ENCODE measurements around the gene MYO1D.
A peak's percentile ranks its signal among the peaks of the same experiment; 100 is the strongest.
"Not testable (repeated sequence)": the region's sequence is repeated elsewhere in the genome, so short reads cannot be mapped to it uniquely, and the experiment has no call there.

Gene MYO1D

DNA sequence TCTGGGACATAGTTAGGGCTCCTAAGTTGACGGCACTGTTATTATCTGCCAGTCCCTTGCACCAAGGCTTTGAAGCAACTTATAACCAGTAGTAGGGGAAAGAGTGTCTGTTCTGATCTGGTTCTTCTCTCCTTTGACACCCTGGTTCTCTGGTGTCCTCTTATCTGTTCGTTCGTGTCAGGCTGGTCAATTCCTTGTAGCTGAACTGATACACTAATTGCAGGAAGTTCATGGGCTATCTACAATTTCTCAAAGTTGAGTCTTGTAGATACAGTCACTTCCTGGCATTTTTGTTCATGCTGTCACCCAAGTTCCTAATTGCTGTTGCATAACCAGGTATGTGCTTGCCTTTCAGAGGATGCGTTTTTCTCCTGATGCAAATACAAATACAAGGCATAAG, 17.3 kb upstream of the MYO1D start:
- peak; percentile 9 for DNase-seq (ENCODE audit: low spot score)

- DNase-seq (ENCODE audit: low spot score) = not testable (repeated sequence)
Observed at GRCh38 chr17:32887410-32887809, 10.5 kb upstream of the MYO1D start.

GRCh38 chr17:32886951-32887350, 10.0 kb upstream of the MYO1D start:
- not testable (repeated sequence) for DNase-seq (ENCODE audit: low spot score)

- no peak for DNase-seq (ENCODE audit: low spot score)
Observed at GRCh38 chr17:32882734-32883133, 5.8 kb upstream of the MYO1D start.

- DNase-seq (ENCODE audit: low spot score) = no peak
Observed at GRCh38 chr17:32882029-32882428, 5.1 kb upstream of the MYO1D start.

DNA sequence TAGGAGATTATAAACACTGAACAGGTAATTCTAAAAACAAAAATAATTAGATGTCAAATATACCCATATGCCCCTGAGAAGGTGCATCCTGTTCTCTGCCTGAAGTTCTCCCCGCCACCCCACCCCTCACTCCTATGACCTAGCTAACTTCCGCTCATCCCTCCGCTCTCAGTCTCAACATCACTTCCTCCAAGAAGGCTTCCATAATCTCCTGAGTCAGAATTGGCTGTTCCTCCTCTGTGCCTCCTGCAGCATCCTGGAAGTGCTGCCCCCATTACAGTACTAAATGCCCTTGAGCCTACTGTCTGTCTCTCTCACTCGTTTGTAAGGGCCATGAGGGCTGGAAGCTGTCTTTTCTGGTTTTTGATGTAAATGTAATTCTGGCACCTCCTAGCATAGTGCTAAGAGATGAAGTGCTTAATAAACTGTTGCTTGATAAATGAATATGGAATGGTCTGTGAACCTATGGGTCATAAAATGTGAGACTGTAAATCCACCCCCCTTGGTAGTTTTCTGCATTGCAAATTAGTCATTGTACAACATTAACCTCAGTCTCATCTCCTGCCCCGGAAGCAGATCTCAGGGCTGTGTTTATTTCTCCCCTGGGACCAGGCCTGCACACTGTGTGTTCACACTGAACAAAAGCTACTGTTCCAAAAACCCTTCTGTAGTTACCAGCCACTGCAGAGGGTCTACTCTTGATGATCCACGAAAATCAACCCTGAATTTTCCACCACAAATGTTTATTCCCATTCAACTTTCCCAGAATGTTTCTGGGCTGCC, 3.9 kb upstream of the MYO1D start:
- no peak for DNase-seq (ENCODE audit: low spot score)

- DNase-seq (ENCODE audit: low spot score) = no peak
Observed at GRCh38 chr17:32879134-32879533, 2.2 kb upstream of the MYO1D start.

GRCh38 chr17:32878211-32878610, 1.3 kb upstream of the MYO1D start:
- DNase-seq (ENCODE audit: low spot score) = no peak

- DNase-seq (ENCODE audit: low spot score) = peak; percentile 97
Observed at GRCh38 chr17:32877164-32877764, 340 bp upstream of the MYO1D start.

DNA sequence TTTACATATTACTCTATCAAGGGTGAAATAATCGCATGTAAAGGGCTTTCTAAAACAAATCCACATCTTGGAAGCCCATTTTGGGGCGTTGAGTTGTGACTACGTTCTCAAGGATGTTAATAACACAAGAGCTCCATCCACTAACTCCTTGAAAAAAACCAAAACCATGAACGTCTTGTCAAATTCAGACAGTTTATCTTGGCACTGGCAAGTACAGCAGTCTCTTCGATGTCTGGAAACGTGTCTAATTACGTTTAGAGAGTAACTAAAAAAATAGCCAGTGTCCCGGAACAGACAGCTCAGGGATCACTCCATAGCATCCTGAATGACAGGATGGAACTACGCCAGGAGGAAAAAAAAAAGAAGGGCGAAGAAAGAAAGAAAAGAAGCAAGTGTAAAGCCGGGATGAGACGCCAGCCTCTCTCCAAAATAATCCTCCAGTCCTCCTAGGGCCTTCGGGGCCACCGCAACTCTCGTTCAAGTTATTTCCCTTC, 954 bp downstream of the MYO1D start:
- no peak for DNase-seq (ENCODE audit: low spot score)

- DNase-seq (ENCODE audit: low spot score) = no peak
Observed at GRCh38 chr17:32875230-32875917, 1.6 kb downstream of the MYO1D start.

GRCh38 chr17:32873114-32873513, 3.8 kb downstream of the MYO1D start:
- no peak for DNase-seq (ENCODE audit: low spot score)

DNA sequence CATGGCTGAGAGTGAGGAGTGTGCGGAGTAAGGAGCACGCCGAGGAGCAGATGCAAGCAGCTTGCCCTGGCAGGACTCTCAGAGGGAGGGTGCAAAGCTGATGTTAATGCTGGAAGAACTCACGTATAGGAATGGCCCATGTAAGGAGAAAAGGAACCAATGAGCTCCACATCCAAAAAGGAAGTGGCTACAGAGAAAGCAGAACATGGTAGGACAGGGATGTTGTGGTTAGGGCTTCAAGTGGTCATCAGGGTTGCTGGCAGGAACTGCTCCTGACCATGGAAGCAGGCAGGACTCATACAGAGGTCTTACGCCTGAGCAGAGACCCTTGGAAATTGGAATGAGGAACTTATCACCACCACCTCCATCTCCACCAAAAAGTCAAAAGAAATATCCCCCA, 5.2 kb downstream of the MYO1D start:
- DNase-seq (ENCODE audit: low spot score) = no peak

DNA sequence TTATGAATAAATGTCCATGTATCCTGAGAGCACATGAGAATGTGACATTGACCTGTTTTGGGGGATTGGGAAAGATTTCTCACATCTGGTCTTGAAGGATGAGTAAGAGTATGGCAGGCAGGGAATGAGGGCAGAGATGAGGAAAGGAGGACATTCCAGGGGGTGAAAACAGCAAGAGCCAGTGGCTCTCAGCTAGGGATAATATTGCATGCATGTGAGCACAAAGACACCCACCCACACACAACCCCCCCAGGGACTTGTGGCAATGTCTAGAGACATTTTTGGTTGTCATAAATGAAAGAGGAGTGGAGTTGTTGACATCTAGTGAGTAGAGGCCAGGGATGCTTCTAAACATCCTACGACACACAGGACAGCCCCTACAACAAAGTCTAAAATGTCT, 6.0 kb downstream of the MYO1D start:
- no peak for DNase-seq (ENCODE audit: low spot score)

GRCh38 chr17:32870027-32870670, 6.8 kb downstream of the MYO1D start:
- no peak for DNase-seq (ENCODE audit: low spot score)

DNA sequence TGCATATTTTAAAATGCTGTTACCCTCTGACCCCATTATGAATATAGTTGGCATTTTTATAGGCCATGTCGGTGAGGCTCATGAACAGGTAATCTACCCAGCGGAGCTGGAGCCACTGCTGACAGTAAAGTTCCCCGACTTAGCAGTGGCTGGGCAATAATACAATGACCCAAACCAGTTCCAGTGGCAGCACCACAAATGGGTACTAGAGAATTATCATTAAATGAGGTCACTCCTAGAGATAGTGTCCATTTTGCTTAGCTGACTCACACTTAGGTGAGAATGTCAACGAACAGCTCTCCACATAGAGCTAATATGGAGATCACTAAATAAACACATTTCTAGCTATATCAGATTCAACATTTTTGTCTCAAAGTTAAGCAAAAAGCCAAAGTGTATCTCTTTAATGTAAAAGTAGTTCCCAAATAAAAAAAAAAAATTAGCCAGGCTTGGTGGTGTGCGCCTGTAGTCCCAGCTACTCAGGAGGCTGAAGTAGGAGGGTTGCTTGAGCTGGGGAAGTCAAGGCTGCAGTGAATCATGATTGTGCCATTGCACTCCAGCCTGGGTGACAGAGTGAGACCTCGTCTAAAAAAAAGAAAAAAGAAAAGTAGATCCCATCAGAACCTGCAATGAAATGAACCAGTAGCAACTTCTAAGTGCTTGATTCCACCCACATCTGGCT, 7.4 kb downstream of the MYO1D start:
- DNase-seq (ENCODE audit: low spot score) = no peak

- DNase-seq (ENCODE audit: low spot score) = no peak
Observed at GRCh38 chr17:32865141-32865540, 11.8 kb downstream of the MYO1D start.

DNA sequence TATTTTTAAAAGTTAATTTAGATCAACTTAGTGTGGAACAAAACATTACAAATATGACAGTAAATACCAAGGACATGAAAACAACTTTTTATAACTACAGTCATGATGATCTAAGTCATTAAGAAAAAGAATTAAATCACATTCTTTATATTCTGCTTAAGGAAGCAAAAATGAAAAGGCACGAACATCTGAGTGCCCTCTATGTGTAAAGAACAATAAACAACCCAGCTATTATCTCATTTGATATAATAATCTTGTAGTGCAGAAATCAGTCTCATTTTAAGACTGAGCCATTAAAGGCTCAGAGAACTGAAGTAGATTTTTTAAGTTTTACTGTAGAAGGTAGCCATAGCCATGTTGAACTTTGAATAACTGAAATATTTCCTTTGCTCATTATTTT, 13.4 kb downstream of the MYO1D start:
- no peak for DNase-seq (ENCODE audit: low spot score)

- DNase-seq (ENCODE audit: low spot score) = no peak
Observed at GRCh38 chr17:32862940-32863339, 14.0 kb downstream of the MYO1D start.

- no peak for DNase-seq (ENCODE audit: low spot score)
Observed at GRCh38 chr17:32861981-32862380, 14.9 kb downstream of the MYO1D start.

DNA sequence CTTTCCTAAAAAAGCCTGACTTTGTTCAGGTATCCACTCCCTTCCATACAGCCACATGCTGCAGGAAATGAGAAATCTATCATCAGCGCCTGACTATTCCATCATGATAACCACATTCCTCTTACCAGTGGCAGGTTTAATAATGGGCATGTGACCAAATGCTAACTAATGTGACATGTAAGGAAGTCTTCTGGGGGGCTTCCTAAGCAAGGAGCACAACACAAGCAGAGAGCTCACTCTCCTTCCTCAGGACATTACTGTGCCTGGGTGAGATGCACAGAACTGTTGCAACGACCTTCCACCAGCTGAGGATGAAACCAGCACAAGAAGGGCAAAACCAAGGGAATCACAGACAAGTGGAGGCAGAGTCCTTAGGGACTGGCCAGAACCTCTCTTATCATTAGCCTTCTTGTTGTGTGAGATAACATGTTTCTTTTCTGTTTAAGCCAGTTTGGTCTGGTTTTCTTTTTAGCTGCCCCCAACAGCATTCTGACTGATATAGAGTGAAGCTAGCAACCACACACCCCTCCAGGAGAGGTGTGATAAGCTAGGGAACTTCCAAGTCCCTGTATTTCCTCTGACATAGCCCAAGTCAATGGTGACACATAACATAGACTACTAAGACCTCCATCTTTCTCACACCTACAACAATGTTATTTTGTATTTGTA, 16.9 kb downstream of the MYO1D start:
- DNase-seq (ENCODE audit: low spot score) = no peak
